ENCODE data around the gene MBD5. TPM values are rescaled to one million over a fixed set of nuclear protein-coding genes. Genes with fewer than 3 reads are reported as not detected.

Gene MBD5
- total RNA-seq, 2 experiments from 2014 or later: 13.8 to 46.3 TPM

- Histone ChIP-seq H2AFZ (ENCODE audit: low read length) (no peak overlapping the region), H3K9me2 (ENCODE audit: insufficient read depth, low read length) (no peaks in the 10 kb centered on the region), H3K36me3 (ENCODE audit: insufficient read depth, low read length) (no peaks in the 10 kb centered on the region), H3K4me3 (ENCODE audit: low read depth, low read length, poor library complexity, severe bottlenecking) (no peak overlapping the region), H3K9me3 (ENCODE audit: low read length) (no peaks in the 10 kb centered on the region), H3K27ac (ENCODE audit: low read depth, low read length, poor library complexity, severe bottlenecking) (no peak overlapping the region), H4K20me1 (ENCODE audit: insufficient read depth, low read length) (no peaks in the 10 kb centered on the region), H3K79me2 (ENCODE audit: insufficient read depth, low read depth, low read length) (no peaks in the 10 kb centered on the region), H3K4me2 (ENCODE audit: low read length) (no peak overlapping the region), H3K4me1 (ENCODE audit: insufficient read depth, low read length, poor library complexity, severe bottlenecking) (no peaks in the 10 kb centered on the region)
- ChIA-PET CTCF (ENCODE audit: unreplicated experiment) (no interaction called here), POLR2A (interaction anchor here (1.0 to 1.2 kb wide), 2 partner anchors 10 to 39 kb away, joined by 3 to 5 read pairs; no protein-coding TSS in a partner anchor)
- intact Hi-C loops (cut with micrococcal nuclease; ENCODE audit: unreplicated experiment): no loop called here
- no TSS peak for BruUV-seq (replicated peaks)
- no peak for TF ChIP-seq EZH2phosphoT487 (IDR thresholded peaks at IDR 0.05; ENCODE audit: borderline replicate concordance, low read depth, low read length)
- TF ChIP-seq CTCF (conservative IDR thresholded peaks at IDR 0.05; ENCODE audit: low read length): no peak
- no peak for DNase-seq (ENCODE audit: low spot score)
Measured at GRCh38 chr2:148302526-148302925, 281.6 kb downstream of the MBD5 start.

GRCh38 chr2:148303161-148303560 lies 282.3 kb downstream of the MBD5 start:
- ChIA-PET CTCF (ENCODE audit: unreplicated experiment) (no interaction called here), POLR2A (interaction anchor here (0.6 to 1.2 kb wide), 3 partner anchors 11 to 171 kb away, joined by 3 to 5 read pairs (median 3); no protein-coding TSS in a partner anchor)
- intact Hi-C loops (cut with micrococcal nuclease; ENCODE audit: unreplicated experiment): no loop called here
- H2AFZ ChIP-seq (ENCODE audit: low read length): no peak overlapping the region
- no peaks in the 10 kb centered on the region for H3K36me3 ChIP-seq (ENCODE audit: insufficient read depth, low read length)
- no peaks in the 10 kb centered on the region for H4K20me1 ChIP-seq (ENCODE audit: insufficient read depth, low read length)
- no peaks in the 10 kb centered on the region for H3K9me3 ChIP-seq (ENCODE audit: low read length)
- no peaks in the 10 kb centered on the region for H3K79me2 ChIP-seq (ENCODE audit: insufficient read depth, low read depth, low read length)
- no peak for DNase-seq (ENCODE audit: low spot score)
- H3K4me2 ChIP-seq (ENCODE audit: low read length): no peak overlapping the region
- no peaks in the 10 kb centered on the region for H3K9me2 ChIP-seq (ENCODE audit: insufficient read depth, low read length)
- BruUV-seq (replicated peaks): no TSS peak
- no peak for TF ChIP-seq CTCF (conservative IDR thresholded peaks at IDR 0.05; ENCODE audit: low read length)
- TF ChIP-seq EZH2phosphoT487 (IDR thresholded peaks at IDR 0.05; ENCODE audit: borderline replicate concordance, low read depth, low read length): no peak
- no peak overlapping the region for H3K27ac ChIP-seq (ENCODE audit: low read depth, low read length, poor library complexity, severe bottlenecking)
- no peaks in the 10 kb centered on the region for H3K4me1 ChIP-seq (ENCODE audit: insufficient read depth, low read length, poor library complexity, severe bottlenecking)
- H3K4me3 ChIP-seq (ENCODE audit: low read depth, low read length, poor library complexity, severe bottlenecking): no peak overlapping the region

- no peak overlapping the region for H3K4me2 ChIP-seq (ENCODE audit: low read length)
- no peak for TF ChIP-seq CTCF (conservative IDR thresholded peaks at IDR 0.05; ENCODE audit: low read length)
- no peak for TF ChIP-seq EZH2phosphoT487 (IDR thresholded peaks at IDR 0.05; ENCODE audit: borderline replicate concordance, low read depth, low read length)
- H3K27ac ChIP-seq (ENCODE audit: low read depth, low read length, poor library complexity, severe bottlenecking): no peak overlapping the region
- no peaks in the 10 kb centered on the region for H3K9me2 ChIP-seq (ENCODE audit: insufficient read depth, low read length)
- H3K36me3 ChIP-seq (ENCODE audit: insufficient read depth, low read length): no peaks in the 10 kb centered on the region
- no peak for DNase-seq (ENCODE audit: low spot score)
- intact Hi-C loops (cut with micrococcal nuclease; ENCODE audit: unreplicated experiment): no loop called here
- ChIA-PET POLR2A (no interaction called here), CTCF (ENCODE audit: unreplicated experiment) (no interaction called here)
- H4K20me1 ChIP-seq (ENCODE audit: insufficient read depth, low read length): no peaks in the 10 kb centered on the region
- H3K9me3 ChIP-seq (ENCODE audit: low read length): no peaks in the 10 kb centered on the region
- no peak overlapping the region for H2AFZ ChIP-seq (ENCODE audit: low read length)
- H3K4me1 ChIP-seq (ENCODE audit: insufficient read depth, low read length, poor library complexity, severe bottlenecking): no peaks in the 10 kb centered on the region
- H3K4me3 ChIP-seq (ENCODE audit: low read depth, low read length, poor library complexity, severe bottlenecking): no peak overlapping the region
- no TSS peak for BruUV-seq (replicated peaks)
- no peaks in the 10 kb centered on the region for H3K79me2 ChIP-seq (ENCODE audit: insufficient read depth, low read depth, low read length)
Measured at GRCh38 chr2:148305476-148305875, 284.6 kb downstream of the MBD5 start.
